Stimulated activated CD4-positive, alpha-beta T cell treated with anti-CD3 and anti-CD28 coated beads, Interleukin-15, amount 100 ng/mL, for 48 hours (primary cell): ENCODE results near the gene TCTN3.
"Not testable (repeated sequence)": the region's sequence is repeated elsewhere in the genome, so short reads cannot be mapped to it uniquely, and the experiment has no call there.

Experiments
- DNase-seq, 2 donors: peaks; one replicate each; pipeline ENCODE4 v3.0.0-alpha.2; 2020; ENCODE audit warnings: low read depth in 2 of 2

The TCTN3 gene, protein sequence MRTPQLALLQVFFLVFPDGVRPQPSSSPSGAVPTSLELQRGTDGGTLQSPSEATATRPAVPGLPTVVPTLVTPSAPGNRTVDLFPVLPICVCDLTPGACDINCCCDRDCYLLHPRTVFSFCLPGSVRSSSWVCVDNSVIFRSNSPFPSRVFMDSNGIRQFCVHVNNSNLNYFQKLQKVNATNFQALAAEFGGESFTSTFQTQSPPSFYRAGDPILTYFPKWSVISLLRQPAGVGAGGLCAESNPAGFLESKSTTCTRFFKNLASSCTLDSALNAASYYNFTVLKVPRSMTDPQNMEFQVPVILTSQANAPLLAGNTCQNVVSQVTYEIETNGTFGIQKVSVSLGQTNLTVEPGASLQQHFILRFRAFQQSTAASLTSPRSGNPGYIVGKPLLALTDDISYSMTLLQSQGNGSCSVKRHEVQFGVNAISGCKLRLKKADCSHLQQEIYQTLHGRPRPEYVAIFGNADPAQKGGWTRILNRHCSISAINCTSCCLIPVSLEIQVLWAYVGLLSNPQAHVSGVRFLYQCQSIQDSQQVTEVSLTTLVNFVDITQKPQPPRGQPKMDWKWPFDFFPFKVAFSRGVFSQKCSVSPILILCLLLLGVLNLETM

DNA sequence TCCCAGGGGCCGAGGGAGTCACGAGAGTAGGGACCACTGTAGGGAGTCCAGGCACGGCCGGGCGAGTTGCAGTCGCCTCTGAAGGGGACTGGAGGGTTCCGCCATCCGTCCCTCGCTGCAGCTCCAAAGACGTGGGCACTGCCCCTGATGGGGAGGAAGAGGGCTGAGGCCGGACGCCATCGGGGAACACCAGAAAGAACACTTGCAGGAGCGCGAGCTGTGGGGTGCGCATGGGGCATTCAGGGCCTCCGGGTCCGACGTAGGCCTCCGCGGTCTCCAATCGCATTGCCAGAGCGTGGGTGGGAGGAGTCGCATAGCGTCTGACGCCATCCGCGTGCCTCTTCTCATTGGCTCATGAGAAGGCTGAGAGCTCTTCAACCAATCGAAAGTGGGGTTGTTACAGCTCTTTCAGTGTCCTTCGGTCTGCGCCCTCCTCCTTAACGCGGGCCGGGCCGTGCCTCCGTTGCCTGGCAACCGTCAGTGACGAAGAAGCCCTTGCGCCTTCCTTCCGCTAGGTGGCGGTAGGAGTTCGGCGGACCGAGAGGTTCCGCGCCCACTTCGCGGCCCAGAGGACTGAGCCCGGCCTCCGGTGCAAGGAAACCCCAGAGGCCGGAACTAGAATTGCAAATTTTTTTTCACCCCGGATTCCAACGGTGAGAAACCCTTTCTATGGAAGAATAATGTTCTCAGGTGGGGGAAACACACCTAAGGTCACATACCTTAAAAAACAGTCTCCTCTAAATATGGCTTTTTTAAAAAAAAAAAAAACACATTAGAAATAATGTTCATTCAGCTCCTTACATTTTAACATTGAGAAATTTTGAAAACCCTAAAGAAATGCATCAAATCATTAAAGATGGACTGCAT, at the start of gene TCTN3:
Gene TCTN3, minus strand, starts transcription at position 260 of the 867 bp plus-strand sequence. Its CDS starts 28 bp downstream, at position 232.
- DNase-seq = peak; percentile 94 to 96

DNA sequence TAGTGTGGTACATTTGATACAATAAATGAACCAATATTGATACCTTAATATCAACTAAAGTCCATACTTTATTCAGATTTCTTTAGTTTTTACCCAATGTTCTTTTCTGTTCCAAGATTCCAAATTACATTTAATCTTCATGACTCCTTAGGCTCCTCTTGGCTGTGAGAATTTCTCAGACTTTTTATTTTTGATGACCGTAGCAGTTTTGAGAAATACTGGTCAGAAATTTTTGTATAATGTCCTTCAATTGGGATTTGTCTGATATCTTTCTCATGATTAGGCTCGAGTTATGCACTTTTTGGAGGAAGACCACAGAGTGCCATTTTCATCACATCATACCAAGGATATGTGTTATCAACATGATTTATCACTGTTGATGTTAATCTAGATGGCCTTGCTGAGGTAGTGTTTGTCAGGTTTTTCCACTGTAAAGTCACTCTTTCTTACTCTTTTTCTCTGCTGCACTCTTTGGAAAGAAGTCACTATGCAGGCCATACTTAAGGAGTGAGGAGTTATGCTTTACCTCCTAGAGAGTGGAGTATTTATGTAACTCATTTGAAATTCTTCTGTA, 49.3 kb upstream of the TCTN3 start:
- DNase-seq = no peak

DNA sequence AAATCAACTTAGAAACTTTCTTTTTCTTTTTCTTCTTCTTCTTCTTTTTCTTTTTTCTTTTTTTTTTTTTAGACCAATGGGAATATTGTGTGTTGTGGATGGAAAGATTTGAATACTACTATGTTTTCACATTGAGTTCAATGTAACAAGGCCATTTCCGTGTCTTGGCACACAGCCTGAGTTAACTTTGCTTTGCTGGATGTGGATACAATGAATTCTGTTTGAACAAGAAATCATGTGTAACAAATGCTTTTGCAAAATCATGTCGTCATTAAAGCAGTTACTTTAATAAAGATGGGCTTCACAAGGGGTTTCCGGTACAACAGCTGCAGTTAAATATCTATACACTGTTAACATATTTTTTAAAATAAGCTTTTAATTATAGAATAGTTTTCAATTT, 48.8 kb upstream of the TCTN3 start:
- no peak for DNase-seq

DNA sequence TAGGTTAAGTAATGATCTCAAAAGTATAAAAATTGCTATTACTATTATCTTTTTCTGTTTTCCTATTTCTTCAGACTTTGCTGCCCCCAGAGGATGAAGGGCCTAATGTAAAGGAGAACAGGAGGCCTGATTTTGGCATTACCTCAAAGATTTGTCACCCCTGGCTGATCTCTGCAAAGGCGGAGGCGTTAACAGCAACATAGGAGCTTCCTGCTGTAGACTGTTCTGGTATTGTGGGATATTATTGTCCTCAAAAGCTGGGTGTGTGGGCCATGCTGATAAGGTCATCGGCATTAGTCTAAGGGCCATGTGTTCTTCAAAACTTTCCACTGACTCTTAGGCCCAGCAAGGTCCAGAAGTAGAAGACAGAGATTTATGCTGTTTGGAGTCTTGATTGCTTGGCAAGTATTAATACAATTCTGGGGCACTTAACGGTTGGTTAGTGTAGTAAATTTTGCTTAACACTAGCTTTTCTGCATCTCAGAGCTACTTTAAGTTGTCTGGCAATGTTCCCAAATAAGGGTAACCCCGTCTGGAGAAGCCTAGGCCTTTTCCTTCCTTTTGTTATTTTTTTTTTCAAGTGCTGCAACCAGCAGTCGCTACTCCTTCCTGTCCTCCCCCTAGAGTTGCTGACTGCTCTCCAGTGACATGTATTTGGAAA, 48.2 kb upstream of the TCTN3 start:
- no peak for DNase-seq

DNA sequence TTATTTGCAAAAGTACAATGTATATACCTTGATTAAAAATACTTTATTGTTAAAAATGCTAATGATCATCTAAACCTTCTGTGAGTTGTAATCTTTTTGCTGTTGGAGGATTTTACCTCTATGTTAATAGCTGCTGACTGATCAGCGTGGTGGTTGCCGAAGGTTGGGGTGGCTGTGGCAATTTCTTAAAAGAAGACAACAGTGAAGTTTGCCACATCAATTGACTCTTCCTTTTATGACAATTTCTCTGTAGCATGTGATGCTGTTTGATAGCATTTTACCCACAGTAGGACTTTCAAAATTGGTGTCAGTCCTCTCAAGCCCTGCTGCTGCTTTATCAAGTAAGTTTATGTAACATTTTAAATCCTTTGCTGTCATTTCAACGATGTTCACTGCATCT, 45.3 kb upstream of the TCTN3 start:
- no peak for DNase-seq

DNA sequence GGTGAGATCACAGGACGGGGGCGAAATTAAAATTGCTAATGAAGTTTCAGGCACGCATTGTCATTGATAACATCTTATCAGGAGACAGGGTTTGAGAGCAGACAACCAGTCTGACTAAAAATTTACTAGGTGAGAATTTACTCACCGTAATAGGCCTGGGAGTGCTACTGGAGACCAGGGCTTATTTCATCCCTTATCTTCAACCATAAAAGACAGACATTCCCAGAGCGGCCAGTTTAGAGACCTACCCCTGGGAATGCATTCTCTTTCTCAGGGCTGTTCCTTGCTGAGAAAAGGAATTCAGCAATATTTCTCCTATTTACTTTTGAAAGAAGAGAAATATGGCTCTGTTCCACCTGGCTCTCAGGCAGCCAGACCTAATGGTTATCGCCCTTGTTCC, 39.2 kb upstream of the TCTN3 start:
- not testable (repeated sequence) for DNase-seq

DNA sequence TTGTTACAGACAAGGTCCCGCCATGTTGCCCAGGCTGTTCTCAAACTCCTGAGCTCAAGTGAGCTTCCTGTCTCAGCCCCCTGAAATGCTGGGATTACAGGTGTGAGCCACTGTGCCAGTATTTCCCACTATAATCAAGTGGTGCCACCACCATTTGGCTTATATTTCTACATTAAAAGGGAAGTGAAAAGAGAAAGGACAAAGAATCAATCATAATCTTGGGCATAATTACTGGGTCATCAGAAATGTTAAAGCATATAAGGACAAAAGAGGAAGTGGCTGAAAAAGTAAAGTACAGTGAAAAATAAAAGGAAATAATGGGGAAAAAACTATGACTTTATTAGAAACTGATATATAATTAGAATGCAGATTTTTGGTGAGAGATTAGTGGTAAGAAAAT, 36.5 kb upstream of the TCTN3 start:
- no peak for DNase-seq

DNA sequence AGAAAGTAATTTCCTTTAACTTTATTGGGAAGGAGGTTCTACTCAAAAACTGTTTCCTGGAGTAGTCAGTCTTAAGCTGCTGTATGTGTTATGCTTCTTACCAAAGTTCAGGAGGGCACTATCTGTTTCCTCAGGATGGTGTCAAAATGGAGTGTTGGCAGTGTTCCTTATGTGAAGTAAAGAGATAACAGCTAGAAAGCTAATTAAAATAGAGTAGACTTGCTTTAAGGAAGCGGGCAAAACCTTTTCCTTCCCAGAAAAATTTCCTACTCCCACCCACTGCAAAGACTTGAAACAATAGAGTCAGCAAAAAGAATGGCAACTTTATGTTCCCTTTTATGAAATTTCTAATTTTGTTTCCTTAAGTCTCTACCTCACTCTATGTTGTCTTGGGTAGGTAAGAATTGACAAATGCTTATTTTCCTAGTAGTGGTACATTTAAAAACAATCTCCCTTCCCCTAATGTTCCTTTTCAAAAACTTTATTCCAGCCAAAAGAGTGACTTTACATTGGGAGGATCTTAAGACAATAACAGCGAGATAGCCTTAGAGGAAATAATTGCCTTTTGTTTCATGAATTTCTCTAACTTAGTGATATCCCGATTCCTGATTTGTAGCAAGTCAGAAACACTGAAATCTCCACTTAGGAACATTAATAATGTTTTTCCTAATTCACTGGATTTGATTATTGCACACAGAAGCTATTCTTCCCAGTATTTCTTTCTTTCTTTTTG, 35.8 kb upstream of the TCTN3 start:
- no peak for DNase-seq

DNA sequence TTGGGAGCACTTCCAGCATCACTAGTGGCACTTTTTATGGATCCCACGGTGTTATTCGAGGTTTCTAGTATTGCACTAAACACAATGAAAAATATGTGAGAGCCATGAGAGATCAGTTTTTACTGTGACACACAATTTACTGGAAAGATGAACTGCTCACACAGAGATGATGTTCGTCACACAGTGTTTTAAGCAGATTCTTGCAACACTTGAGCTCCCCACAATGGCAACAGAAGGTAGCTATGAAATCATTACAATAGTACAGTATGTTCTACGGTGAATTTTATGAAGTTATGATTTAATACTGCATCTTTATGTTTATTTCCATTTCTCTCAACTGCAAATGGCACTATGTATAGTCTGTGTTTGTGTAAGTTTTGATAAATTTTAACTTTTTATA, 34.8 kb upstream of the TCTN3 start:
- DNase-seq = no peak

DNA sequence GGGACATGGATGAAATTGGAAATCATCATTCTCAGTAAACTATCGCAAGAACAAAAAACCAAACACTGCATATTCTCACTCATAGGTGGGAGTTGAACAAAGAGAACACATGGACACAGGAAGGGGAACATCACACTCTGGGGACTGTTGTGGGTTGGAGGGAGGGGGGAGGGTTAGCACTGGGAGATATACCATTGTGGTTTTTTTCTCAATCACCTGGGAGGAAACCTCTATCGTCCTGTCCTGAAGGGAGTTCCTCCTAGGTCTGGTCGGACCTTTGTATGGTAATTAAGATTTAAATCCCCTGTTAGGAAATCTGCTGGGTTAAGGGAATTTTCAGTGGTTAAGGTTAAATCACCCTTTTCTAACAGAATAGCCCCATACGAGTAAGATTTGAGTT, 28.8 kb upstream of the TCTN3 start:
- DNase-seq = not testable (repeated sequence)

DNA sequence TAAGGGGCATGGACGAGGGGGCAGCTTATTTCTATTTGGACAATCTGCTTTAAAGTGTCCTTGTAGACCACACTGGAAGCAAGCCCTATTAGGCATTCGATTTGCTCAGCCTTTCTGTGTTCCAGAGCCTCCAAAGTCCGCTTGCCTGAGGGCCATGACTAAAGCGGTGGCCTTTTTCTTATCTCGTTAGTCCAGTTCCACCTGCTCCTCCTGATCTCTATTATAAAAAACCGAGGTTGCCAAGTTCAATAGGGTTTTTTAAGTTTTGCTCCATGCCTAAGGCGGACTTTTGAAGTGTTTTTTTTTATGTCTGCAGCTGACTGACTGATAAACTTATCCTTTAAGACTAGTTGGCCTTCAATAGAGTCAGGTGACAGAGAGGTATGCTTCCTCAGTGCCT, 27.0 kb upstream of the TCTN3 start:
- not testable (repeated sequence) for DNase-seq

DNA sequence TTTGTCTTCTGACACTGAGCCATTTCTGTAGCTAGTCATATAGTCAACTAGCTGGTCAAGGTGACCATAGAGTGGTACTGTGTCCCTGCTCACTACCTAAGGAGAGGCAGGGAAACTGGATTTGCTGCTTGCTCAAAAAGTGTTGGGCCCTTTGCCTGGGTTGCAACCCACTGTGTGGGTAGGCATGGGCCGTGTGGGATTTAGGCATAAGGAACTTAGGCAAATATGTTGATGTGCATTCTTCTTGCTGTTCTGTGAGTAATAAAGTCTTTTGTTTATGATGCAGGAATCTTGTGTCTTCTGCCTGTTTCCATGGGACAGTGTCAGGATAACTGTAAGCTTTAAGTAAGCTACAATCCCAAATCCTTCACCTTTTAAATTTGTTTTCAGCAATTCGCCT, 23.1 kb upstream of the TCTN3 start:
- no peak for DNase-seq

DNA sequence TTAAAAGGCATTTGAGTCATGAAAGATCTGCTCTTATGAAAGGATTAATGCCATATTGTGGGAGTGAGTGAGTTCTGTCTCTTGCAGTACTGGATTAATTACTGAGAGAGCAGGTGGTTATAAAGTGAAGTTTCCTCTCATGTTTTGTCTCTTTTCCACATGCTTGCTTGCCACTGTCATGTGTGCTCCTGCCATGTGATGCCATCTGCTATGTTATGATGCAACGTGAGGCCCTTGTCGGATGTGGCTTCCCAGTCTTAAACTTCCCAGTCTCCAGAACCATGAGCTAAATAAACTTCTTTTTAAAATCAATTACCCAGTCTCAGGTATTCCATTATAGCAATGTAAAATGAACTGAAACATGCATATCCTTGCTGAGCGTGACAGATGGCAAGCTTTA, 22.7 kb upstream of the TCTN3 start:
- no peak for DNase-seq

DNA sequence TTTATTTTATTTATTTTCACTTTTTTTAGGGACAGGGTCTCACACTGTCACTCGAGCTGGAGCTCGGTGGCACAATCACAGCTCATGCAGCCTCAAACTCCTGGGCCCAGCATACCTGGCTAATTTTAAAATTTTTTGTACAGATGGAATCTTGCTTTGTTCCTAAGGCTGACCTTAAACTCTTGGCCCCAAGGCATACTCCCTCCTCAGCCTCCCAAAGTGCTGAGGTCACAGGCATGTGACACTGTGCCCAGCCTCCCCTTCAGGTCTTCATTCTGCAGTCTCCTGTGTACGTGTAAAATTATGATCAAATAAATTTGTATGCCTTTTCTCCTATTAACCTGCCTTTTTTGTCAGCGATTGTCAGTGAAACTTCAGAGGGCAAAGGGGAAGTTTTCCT, 17.8 kb upstream of the TCTN3 start:
- no peak for DNase-seq

DNA sequence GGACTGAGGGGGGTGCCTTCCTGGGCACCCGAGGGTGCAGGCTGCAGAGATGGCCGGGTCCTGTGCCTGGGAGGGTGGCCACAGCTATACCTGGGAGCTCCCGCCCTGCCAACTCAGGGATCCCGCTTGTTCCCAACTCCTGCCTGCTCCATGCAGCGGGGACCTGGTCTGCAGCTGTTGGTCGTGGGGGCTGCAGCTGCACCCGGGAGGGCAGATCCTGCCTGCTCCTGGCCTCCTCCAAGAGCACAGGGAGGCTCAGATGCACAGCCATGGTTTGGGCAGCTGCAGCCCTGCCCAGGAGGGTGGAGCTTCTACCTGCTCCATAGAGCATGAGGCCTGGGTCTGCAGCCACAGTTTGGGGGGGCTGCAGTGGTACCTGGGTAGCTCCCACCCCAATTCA, 13.3 kb upstream of the TCTN3 start:
- DNase-seq = no peak

DNA sequence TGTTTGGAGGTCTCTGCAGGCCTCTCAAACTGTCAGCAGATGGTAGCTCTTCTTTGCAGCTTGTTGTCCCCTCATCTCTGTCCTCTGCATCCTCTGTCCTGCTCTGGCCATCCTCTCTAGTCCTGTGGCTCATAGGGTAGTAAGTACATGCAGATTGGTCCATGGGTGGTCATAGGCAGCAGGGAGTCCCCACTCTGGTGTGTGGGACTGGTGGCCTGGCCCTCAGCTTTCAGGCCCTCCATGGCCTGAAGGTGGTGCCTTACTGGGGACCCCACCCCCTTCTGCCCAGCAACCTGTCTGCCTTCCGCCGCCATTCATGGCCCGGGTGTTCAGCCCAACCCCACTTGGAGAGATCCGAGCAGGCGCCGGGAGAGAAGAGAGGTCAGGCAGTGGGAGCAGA, 12.8 kb upstream of the TCTN3 start:
- no peak for DNase-seq

DNA sequence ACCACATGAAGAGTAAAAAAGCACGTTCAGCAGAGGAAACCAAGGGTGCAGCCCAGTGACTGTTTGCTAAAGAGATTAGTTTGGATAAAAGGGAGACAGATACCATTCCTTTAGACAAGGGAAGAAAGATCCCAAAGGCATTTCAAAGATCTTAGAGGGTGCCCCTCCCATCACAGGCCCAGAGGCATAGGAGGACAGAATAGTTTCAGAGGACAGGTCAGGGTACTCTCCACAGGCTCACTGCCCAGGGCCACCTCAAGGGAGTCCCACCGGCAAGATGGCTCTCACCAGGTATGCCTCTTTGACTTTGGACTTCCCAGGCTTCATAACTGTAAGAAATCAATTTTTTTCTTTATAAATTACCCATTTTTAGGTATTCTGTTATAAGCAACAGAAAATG, 4.7 kb upstream of the TCTN3 start:
- DNase-seq = no peak

DNA sequence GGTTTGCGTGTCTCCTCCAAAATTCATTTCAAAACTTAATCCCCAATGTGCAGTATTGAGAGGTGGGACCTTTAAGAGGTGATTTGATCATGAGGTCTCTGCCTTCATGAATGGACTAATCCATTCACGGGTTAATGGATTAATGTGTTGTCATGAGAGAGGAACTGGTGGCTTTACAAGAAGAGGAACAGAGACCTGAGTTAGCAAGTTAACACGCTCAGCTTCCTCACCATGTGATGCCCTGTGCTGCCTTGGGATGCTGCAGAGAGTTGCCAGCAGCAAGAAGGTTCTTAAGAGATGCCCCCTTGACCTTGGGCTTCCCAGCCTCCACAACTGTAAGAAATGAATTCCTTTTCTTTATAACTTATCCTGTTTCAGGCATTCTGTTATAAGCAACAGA, 3.7 kb upstream of the TCTN3 start:
- DNase-seq = no peak

DNA sequence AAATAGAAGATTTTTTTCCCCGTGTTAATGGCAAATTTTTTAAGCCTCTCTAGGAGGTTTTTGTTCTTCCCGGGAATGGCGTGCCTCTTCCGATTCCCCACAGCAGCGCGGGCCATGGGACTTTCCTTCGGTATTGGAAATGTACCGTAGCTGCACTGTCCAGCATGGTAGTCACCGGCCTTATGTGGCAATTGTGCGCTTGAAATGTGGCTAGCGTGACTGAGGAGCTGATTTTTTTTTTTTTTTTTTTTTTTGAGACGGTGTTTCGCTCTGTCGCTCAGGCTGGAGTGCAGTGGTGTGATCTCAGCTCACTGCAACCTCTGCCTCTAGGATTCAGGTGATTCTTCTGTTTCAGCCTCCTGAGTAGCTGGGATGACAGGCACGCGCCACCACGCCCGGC, 938 bp upstream of the TCTN3 start:
- no peak for DNase-seq

DNA sequence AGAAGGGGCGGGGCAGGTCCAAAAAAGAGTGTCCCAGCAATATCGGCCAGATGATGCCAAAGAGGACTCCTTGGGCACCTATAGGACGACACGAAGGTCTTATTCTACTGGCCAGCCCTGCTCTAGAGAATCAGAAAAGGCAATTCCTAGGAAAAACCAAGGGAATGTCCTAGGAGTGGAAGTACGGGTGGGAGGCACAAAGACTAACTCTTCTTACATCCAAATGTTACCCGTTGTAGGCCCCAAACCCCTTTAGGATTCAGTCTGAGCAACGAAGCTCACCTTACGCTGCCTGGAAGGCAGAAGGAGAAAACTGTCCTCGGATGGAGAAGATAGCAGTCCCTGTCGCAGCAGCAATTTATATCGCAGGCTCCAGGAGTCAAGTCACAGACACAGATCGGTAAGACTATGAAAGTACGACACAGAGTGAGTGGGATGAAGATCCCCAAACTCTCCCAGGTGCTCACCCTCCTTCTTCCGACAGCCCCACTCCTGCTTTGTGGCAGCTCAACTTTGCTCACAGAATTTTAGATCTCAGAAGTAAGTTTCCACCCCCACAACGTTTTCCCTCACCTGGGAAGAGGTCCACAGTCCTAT, 558 bp downstream of the TCTN3 start:
- DNase-seq = no peak

DNA sequence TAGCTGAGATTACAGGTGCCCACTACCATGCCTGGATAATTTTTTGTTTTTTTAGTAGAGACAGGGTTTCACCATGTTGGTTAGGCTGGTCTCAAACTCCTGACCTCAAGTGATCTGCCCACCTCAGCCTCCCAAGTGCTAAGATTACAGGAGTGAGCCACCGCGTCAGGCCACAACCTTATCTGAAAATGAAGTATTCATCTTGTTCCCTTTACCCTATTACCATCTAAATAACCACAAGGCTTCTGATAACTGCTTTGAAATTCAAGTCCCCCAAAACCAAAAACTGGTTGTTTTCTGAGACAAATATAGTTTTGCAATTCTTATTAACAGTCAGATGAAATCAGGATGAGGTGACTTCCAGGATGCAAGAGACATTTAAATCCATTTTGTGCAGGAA, 2.4 kb downstream of the TCTN3 start:
- DNase-seq = no peak
